ENCODE measurements around the gene GSC2. TPM values are rescaled to one million over a fixed set of nuclear protein-coding genes. Genes with fewer than 3 reads are reported as not detected.

The GSC2 gene
- total RNA-seq, 1 donor from 2014 or later: not detected

DNA sequence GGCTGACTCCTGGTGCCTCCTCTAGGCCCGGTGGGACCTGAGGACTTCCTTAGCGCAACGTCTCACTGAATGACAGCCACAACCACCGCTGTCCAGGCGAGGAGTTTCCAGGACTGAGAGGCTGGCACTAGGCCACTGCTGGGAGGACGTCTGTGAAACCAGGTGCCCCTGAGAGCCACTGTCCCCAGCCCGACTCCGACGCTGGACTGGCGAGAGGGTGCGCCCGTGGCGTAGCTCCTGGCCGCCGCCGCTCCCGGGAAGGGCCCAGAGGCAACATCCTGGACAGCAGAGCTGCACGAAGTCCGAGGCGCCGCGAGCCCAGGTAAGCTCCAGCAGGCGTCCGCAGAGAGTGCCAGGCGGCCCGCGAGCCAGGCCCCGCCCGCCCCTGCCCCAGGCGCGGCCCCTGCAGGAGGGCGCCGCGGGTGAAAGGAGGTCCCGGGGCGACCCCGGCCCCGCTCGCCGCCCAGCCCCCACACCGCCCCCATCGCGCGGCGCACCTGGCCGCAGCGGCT, 28.4 kb downstream of the GSC2 start:
- no peaks in the 10 kb centered on the region for H3K27me3 Mint-ChIP-seq
- no peaks in the 10 kb centered on the region for H3K36me3 Mint-ChIP-seq
- H3K9me3 Mint-ChIP-seq: no peaks in the 10 kb centered on the region
- peak overlapping the region; percentile 94 for H3K27ac Mint-ChIP-seq
- peak overlapping the region; percentile 94 for H3K4me3 Mint-ChIP-seq
- TF ChIP-seq, protein P1, sequence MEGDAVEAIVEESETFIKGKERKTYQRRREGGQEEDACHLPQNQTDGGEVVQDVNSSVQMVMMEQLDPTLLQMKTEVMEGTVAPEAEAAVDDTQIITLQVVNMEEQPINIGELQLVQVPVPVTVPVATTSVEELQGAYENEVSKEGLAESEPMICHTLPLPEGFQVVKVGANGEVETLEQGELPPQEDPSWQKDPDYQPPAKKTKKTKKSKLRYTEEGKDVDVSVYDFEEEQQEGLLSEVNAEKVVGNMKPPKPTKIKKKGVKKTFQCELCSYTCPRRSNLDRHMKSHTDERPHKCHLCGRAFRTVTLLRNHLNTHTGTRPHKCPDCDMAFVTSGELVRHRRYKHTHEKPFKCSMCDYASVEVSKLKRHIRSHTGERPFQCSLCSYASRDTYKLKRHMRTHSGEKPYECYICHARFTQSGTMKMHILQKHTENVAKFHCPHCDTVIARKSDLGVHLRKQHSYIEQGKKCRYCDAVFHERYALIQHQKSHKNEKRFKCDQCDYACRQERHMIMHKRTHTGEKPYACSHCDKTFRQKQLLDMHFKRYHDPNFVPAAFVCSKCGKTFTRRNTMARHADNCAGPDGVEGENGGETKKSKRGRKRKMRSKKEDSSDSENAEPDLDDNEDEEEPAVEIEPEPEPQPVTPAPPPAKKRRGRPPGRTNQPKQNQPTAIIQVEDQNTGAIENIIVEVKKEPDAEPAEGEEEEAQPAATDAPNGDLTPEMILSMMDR (conservative IDR thresholded peaks at IDR 0.05): no peak
- peaks cover 32% of the 10 kb centered on the region for H3K4me1 Mint-ChIP-seq (ENCODE audit: unreplicated experiment)
- no peak for DNase-seq (ENCODE audit: extremely low spot score, unreplicated experiment)

DNA sequence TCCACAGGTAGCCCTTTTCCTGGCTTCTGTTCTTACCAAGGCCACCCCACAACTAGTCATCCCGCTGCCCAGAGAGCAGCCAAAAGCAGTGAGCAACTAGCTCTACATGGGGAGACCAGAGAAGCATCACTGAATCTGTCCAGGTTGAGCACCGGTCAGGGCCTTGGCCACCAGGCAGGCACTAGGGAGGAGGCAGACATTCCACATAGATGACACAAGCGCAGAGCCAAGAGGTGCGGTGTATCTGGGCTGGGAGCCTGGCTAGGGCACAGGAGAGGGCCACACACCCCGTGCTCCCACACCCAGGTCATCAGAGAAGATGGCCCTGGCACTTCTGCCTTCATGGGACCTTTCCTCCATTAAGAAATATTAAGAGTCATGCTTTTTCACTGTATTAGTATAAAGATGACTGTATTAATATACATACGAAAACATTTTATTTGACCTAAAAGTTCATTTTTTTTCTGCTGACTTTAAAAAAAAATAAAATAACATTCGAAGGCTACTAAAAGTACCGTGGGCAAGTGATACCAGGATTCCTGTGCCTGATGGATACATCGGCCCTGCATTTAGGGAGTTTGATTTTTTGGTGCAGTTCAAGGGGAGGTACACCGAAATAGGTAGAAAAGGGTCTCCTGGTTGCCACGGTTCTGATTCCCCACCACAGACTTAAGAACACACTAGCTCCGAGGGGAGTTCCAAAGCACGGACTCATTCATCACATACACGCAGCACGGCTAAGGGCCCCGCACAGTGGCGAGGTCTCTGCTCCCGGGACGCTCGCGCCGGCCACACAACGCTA, 29.1 kb downstream of the GSC2 start:
- peak overlapping the region; percentile 94 for H3K4me3 Mint-ChIP-seq

DNA sequence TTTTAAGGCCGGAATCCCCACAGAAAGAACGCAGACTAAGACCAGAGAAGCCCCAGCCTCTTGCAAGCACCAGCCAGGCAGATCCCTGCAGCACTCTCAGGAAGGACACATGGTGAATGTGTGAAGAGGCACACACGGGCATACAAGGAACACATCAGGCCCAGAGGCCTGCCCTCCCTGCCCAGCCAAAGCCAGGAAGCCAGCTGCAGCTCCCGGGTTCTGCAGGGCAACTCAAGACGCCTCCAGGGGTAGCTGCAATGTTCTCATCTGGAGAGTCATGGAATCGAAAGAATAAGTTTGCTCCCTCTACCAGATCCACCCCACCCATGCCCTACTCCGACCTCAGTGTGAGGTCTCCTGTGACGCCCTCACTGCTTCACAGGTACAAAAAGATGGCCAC, 30.1 kb downstream of the GSC2 start:
- TF ChIP-seq, protein P1 (conservative IDR thresholded peaks at IDR 0.05): no peak
- DNase-seq (ENCODE audit: extremely low spot score, unreplicated experiment): no peak
- H3K4me3 Mint-ChIP-seq: peak overlapping the region; percentile 94
- H3K27ac Mint-ChIP-seq: no peak overlapping the region
- no peaks in the 10 kb centered on the region for H3K27me3 Mint-ChIP-seq
- H3K36me3 Mint-ChIP-seq: no peaks in the 10 kb centered on the region
- H3K9me3 Mint-ChIP-seq: no peaks in the 10 kb centered on the region
- H3K4me1 Mint-ChIP-seq (ENCODE audit: unreplicated experiment): peaks cover 44% of the 10 kb centered on the region

More for the DNA sequence above, 29.1 kb downstream of the GSC2 start:
- peaks cover 37% of the 10 kb centered on the region for H3K4me1 Mint-ChIP-seq (ENCODE audit: unreplicated experiment)
- TF ChIP-seq, protein P1 (conservative IDR thresholded peaks at IDR 0.05): no peak
- no peaks in the 10 kb centered on the region for H3K9me3 Mint-ChIP-seq
- H3K36me3 Mint-ChIP-seq: no peaks in the 10 kb centered on the region
- H3K27me3 Mint-ChIP-seq: no peaks in the 10 kb centered on the region
- DNase-seq (ENCODE audit: extremely low spot score, unreplicated experiment): no peak
- peak overlapping the region; percentile 94 for H3K27ac Mint-ChIP-seq

DNA sequence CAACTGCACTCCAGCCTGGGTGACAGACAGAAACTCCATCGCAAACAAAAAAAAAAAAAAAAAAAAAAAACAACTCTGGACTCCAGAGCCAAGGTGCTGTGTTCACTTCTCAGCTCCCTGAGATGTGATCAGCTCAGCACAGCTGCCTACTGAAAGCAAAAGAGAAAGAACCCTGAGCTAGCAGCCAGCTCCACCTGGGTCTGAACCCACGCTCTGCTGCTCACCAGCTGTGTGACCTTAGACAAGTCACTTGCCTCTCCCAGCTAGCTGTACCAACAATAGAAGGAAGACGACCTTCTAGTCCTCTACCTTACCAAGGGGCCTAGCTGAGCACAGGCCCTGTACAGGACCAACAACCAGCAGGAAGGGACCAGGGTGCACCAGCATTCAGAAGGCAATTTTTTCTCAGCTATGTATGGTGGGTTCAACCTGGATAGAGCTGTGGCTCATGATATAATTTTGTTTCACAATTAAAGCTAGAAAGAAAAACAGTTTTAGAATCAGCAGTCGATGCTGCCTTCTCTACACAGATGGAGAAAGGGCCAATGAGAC, 31.7 kb downstream of the GSC2 start:
- H3K4me3 Mint-ChIP-seq: peak overlapping the region; percentile 20

DNA sequence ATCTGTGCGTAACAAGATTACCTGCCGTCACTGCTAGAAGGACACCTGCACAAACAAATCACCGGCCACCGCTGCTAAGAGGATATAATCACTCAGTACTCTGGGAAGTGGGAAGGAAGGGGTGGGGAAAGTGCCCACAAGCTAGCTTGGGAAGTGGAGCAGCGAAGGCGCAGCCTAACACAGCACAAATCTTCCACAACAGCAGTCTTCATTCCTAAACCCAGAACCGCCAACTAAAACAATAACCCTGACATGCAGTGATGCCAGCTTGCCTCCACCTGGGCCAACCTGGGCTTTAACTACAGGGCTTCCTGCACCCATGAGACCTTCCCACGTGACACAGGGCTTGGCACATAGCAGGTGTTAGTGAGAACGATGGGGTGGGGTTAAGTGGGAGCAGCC, 33.0 kb downstream of the GSC2 start:
- no peaks in the 10 kb centered on the region for H3K27me3 Mint-ChIP-seq
- H3K36me3 Mint-ChIP-seq: peaks cover 4% of the 10 kb centered on the region
- no peak for DNase-seq (ENCODE audit: extremely low spot score, unreplicated experiment)
- no peaks in the 10 kb centered on the region for H3K9me3 Mint-ChIP-seq
- H3K4me1 Mint-ChIP-seq (ENCODE audit: unreplicated experiment): peaks cover 44% of the 10 kb centered on the region
- TF ChIP-seq, protein P1 (conservative IDR thresholded peaks at IDR 0.05): no peak
- H3K4me3 Mint-ChIP-seq: peak overlapping the region; percentile 39
- peak overlapping the region; percentile 53 for H3K27ac Mint-ChIP-seq

More for the DNA sequence above, 31.7 kb downstream of the GSC2 start:
- no peaks in the 10 kb centered on the region for H3K27me3 Mint-ChIP-seq
- no peak overlapping the region for H3K27ac Mint-ChIP-seq
- TF ChIP-seq, protein P1 (conservative IDR thresholded peaks at IDR 0.05): no peak
- DNase-seq (ENCODE audit: extremely low spot score, unreplicated experiment): no peak
- H3K9me3 Mint-ChIP-seq: no peaks in the 10 kb centered on the region
- H3K4me1 Mint-ChIP-seq (ENCODE audit: unreplicated experiment): peaks cover 50% of the 10 kb centered on the region
- H3K36me3 Mint-ChIP-seq: peaks cover 4% of the 10 kb centered on the region
